ENCODE measurements around the gene ITPR3. TPM values are rescaled to one million over a fixed set of nuclear protein-coding genes. Genes with fewer than 3 reads are reported as not detected.

Gene ITPR3
- total and polyA plus RNA-seq, 8 donors, result 70.8 to 147 (median 94.4) TPM

- ATAC-seq, result no peak
- Histone ChIP-seq H3K36me3 (peaks cover 0 to 97% of the 10 kb centered on the region in 2 donors), H3K9me3 (no peaks in the 10 kb centered on the region), H3K27me3 (no peaks in the 10 kb centered on the region), H3K4me1 (peaks cover 0 to 8% of the 10 kb centered on the region in 2 donors), H3K4me3 (no peak overlapping the region), H3K27ac (no peak overlapping the region)
- intact Hi-C loops (cut with DNase I), result no loop called here
- no peak for TF ChIP-seq CTCF (IDR thresholded peaks at IDR 0.05)
- DNase-seq, result no peak
Measured at GRCh38 chr6:33673851-33674250, 52.7 kb downstream of the ITPR3 start.

- Histone ChIP-seq H3K4me1 (peaks cover 0 to 8% of the 10 kb centered on the region in 2 donors), H3K9me3 (no peaks in the 10 kb centered on the region), H3K27me3 (no peaks in the 10 kb centered on the region), H3K4me3 (no peak overlapping the region), H3K27ac (no peak overlapping the region), H3K36me3 (peaks cover 0 to 97% of the 10 kb centered on the region in 2 donors)
- ATAC-seq, result no peak
- DNase-seq, result no peak
- TF ChIP-seq CTCF (IDR thresholded peaks at IDR 0.05), result no peak
- intact Hi-C loops (cut with DNase I), result no loop called here
Measured at GRCh38 chr6:33675968-33676367, 54.8 kb downstream of the ITPR3 start.

GRCh38 chr6:33676416-33677142, 55.5 kb downstream of the ITPR3 start:
- peaks cover 0 to 97% of the 10 kb centered on the region in 2 donors for H3K36me3 ChIP-seq
- no peaks in the 10 kb centered on the region for H3K9me3 ChIP-seq
- no peak overlapping the region for H3K27ac ChIP-seq
- no peak for TF ChIP-seq CTCF (IDR thresholded peaks at IDR 0.05)
- ATAC-seq, result no peak
- H3K27me3 ChIP-seq, result no peaks in the 10 kb centered on the region
- no peak for DNase-seq
- intact Hi-C loops (cut with DNase I), result no loop called here
- no peak overlapping the region for H3K4me3 ChIP-seq
- peaks cover 0 to 8% of the 10 kb centered on the region in 2 donors for H3K4me1 ChIP-seq

DNA sequence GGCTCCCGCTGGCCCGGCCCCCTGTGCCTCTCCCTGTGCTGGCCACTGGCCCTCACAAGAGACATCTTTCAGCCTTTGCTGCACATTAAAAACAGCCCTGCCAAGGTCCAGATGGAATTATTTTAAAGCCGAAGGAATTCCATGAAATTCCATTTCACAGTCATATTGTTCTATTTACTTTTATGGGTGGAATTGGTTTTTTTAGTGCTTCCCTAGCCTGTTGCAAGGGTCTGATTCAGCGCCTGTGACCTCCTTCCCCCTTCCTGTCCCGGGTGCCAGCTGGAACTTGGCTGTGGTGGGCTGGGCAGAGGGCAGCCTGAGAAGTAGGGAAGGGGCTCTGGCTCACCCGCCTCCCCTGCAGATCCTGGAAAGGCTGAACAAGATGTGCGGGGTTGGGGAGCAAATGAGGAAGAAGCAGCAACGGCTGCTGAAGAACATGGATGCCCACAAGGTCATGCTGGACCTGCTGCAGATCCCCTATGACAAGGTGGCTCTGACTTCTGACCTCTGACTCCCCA, 56.1 kb downstream of the ITPR3 start:
- H3K27ac ChIP-seq, result no peak overlapping the region
- intact Hi-C loops (cut with DNase I), result no loop called here
- H3K27me3 ChIP-seq, result no peaks in the 10 kb centered on the region
- TF ChIP-seq CTCF (IDR thresholded peaks at IDR 0.05), result no peak
- no peak overlapping the region for H3K4me3 ChIP-seq
- no peaks in the 10 kb centered on the region for H3K9me3 ChIP-seq
- DNase-seq (no peak), ATAC-seq (no peak)
- H3K4me1 ChIP-seq, result peaks cover 0 to 8% of the 10 kb centered on the region in 2 donors
- peaks cover 0 to 97% of the 10 kb centered on the region in 2 donors for H3K36me3 ChIP-seq

DNA sequence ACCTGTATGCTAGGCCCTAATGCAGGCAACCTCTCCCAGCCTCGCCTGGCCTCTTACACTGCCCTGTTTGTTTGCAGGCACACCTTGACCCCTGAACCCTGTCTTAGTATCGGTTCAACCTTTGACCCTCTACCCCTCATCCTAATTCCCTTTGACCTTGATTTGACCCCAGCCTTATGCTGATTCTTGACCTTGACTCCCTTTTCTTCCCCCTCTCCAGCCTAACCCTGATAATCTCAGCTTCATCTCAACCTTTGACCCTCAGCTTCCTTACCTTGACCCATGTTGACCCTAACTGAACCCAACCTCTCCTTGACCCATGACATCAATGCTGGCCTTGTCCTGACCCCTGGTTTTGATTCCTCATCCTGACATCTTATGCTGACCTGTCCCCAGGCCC, 56.6 kb downstream of the ITPR3 start:
- H3K4me1 ChIP-seq, result peaks cover 0 to 6% of the 10 kb centered on the region in 2 donors
- no peaks in the 10 kb centered on the region for H3K9me3 ChIP-seq
- no peaks in the 10 kb centered on the region for H3K27me3 ChIP-seq
- no peak for TF ChIP-seq CTCF (IDR thresholded peaks at IDR 0.05)
- no peak overlapping the region for H3K4me3 ChIP-seq
- no peak for ATAC-seq
- intact Hi-C loops (cut with DNase I), result no loop called here
- no peak overlapping the region for H3K27ac ChIP-seq
- peaks cover 0 to 100% of the 10 kb centered on the region in 2 donors for H3K36me3 ChIP-seq
- no peak for DNase-seq

Measured in left lung (tissue), 10 donors.